GM23338 (cell line): ENCODE data around the gene SCPEP1. TPM values are rescaled to one million over a fixed set of nuclear protein-coding genes. Genes with fewer than 3 reads are reported as not detected.
A peak's percentile ranks its signal among the peaks of the same experiment; 100 is the strongest.

Source experiments
- ATAC-seq: fragments of 200-7000 bp; cut with Tn5 transposase; 3 replicates; pipeline ENCODE4 v1.9.1; 2020
- DNase-seq: peaks from one replicate; pipeline ENCODE4 v3.0.0-alpha.2; 2015; ENCODE audit warnings: low spot score
- H2AFZ ChIP-seq: fragments of 200-600 bp; sonication (generic); 2 replicates; pipeline ENCODE4 v1.8.0; 2016; ENCODE audit warnings: antibody characterized with exemption, mild to moderate bottlenecking, moderate library complexity
- H3F3A ChIP-seq: fragments of 200-600 bp; sonication (generic); replicated peaks from 2 replicates; pipeline ENCODE4 v1.8.0; 2017; ENCODE audit warnings: antibody characterized with exemption, mixed run types, low read depth
- H3K27ac ChIP-seq: fragments of 200-600 bp; sonication (generic); 2 replicates; pipeline ENCODE4 v1.6.1; 2016; ENCODE audit warnings: low read depth
- H3K27me3 ChIP-seq: fragments of 200-600 bp; sonication (generic); 2 replicates; pipeline ENCODE4 v1.8.0; 2016; ENCODE audit warnings: mild to moderate bottlenecking, mixed run types, moderate library complexity; ENCODE audit not compliant: insufficient read depth
- H3K36me3 ChIP-seq: fragments of 200-600 bp; sonication (generic); 2 replicates; pipeline ENCODE4 v1.8.0; 2016; ENCODE audit warnings: mild to moderate bottlenecking; ENCODE audit not compliant: insufficient read depth
- H3K4me1 ChIP-seq: fragments of 200-600 bp; sonication (generic); 2 replicates; pipeline ENCODE4 v1.8.0; 2016; ENCODE audit warnings: mild to moderate bottlenecking, moderate library complexity; ENCODE audit not compliant: insufficient read depth
- H3K4me2 ChIP-seq: fragments of 200-600 bp; sonication (generic); 2 replicates; pipeline ENCODE4 v1.7.1; 2017; ENCODE audit warnings: mixed run types
- H3K4me3 ChIP-seq: fragments of 200-600 bp; sonication (generic); 2 replicates; pipeline ENCODE4 v1.6.1; 2016; ENCODE audit warnings: mixed run types
- H3K79me2 ChIP-seq: fragments of 200-600 bp; sonication (generic); replicated peaks from 2 replicates; pipeline ENCODE4 v1.8.0; 2017; ENCODE audit warnings: mild to moderate bottlenecking; ENCODE audit not compliant: insufficient read depth
- H3K9me2 ChIP-seq: fragments of 200-600 bp; sonication (generic); 2 replicates; pipeline ENCODE4 v1.8.0; 2017; ENCODE audit not compliant: insufficient read depth
- H4K20me1 ChIP-seq: fragments of 200-600 bp; sonication (generic); replicated peaks from 2 replicates; pipeline ENCODE4 v1.8.0; 2017; ENCODE audit warnings: mild to moderate bottlenecking; ENCODE audit not compliant: insufficient read depth
- H3K27ac Mint-ChIP-seq: 2 replicates; pipeline ENCODE4 v1.8.0; 2020; ENCODE audit warnings: inconsistent platforms, mild to moderate bottlenecking, moderate library complexity, mixed read lengths
- H3K27me3 Mint-ChIP-seq: 3 replicates; pipeline ENCODE4 v1.8.0; 2022; ENCODE audit warnings: low read depth, mild to moderate bottlenecking, moderate library complexity, mixed read lengths, inconsistent platforms; ENCODE audit not compliant: insufficient read depth, poor library complexity
- H3K36me3 Mint-ChIP-seq: 3 replicates; pipeline ENCODE4 v1.8.0; 2021; ENCODE audit warnings: low read depth, mild to moderate bottlenecking, inconsistent platforms, moderate library complexity, mixed read lengths
- H3K4me1 Mint-ChIP-seq: 3 replicates; pipeline ENCODE4 v1.8.0; 2020; ENCODE audit warnings: mild to moderate bottlenecking, inconsistent platforms, mixed read lengths
- H3K4me3 Mint-ChIP-seq: 3 replicates; pipeline ENCODE4 v1.8.0; 2021; ENCODE audit warnings: moderate library complexity, mild to moderate bottlenecking, inconsistent platforms, mixed read lengths
- H3K9me3 Mint-ChIP-seq: 3 replicates; pipeline ENCODE4 v1.8.0; 2020; ENCODE audit warnings: moderate library complexity, mild to moderate bottlenecking, inconsistent platforms, mixed read lengths
- REST ChIP-seq: IDR thresholded peaks from one replicate; pipeline ENCODE4 v1.6.1; 2018; ENCODE audit warnings: antibody characterized with exemption; ENCODE audit not compliant: unreplicated experiment
- ZNF462 ChIP-seq: fragments of 250-450 bp; sonication (Bioruptor Pico); IDR thresholded peaks from 2 replicates; pipeline ENCODE4 v1.5.0; 2020; ENCODE audit warnings: mild to moderate bottlenecking, moderate library complexity
- polyA plus RNA-seq: library from polyadenylated mRNA; unstranded; fragments of >200 nt; fragmentation: Nextera tagmentation; extraction: Ambion mirVana; gene quantifications from 2 replicates; pipeline ENCODE4 v1.2.1, GENCODE V29; 2016
- total RNA-seq: library from RNA; depleted of rRNA; stranded (reverse); fragments of >200 nt; shearing (Covaris generic); gene quantifications from 2 replicates; pipeline ENCODE4 v1.2.3, GENCODE V29; 2014

Gene SCPEP1
- total and polyA plus RNA-seq, 2 experiments from 2014 or later: 46.6 to 52.1 TPM

- peaks cover 12% of the 10 kb centered on the region for H3K4me1 ChIP-seq
- no peaks in the 10 kb centered on the region for H3K79me2 ChIP-seq
- ATAC-seq: no peak
- Mint-ChIP-seq H3K9me3 (peaks cover 63% of the 10 kb centered on the region), H3K4me1 (peaks cover 11% of the 10 kb centered on the region), H3K4me3 (no peak overlapping the region), H3K36me3 (peaks cover 73% of the 10 kb centered on the region), H3K27ac (no peak overlapping the region), H3K27me3 (peaks cover 4% of the 10 kb centered on the region)
- peak; percentile 22 for DNase-seq
- no peaks in the 10 kb centered on the region for H4K20me1 ChIP-seq
- 0 out of 2 replicates have a peak, but pooled peaks cover 2% of the 10 kb centered on the region for H3F3A ChIP-seq
- no peak overlapping the region for H3K4me3 ChIP-seq
- no peaks in the 10 kb centered on the region for H3K9me2 ChIP-seq
- H3K27me3 ChIP-seq: no peaks in the 10 kb centered on the region
- H3K27ac ChIP-seq: no peak overlapping the region
- peaks cover 11% of the 10 kb centered on the region for H3K36me3 ChIP-seq
- H3K4me2 ChIP-seq: no peak overlapping the region
- no peak for TF ChIP-seq REST
- no peak for TF ChIP-seq ZNF462 (CRISPR knock-in tag)
- H2AFZ ChIP-seq: no peak overlapping the region
Measured at GRCh38 chr17:56930739-56931337, 47.1 kb upstream of the SCPEP1 start.
